Mesenchymal stem cell (in vitro differentiated cells and primary cell): ENCODE data around the gene DUSP8.

Experiments used
- DNase-seq: peaks from one replicate; pipeline ENCODE4 v3.0.0-alpha.2; 2013
- H2AFZ ChIP-seq: one replicate; pipeline ENCODE4 v1.6.1; 2013; ENCODE audit warnings: low read depth, mild to moderate bottlenecking, control low read depth, inconsistent platforms, low read length, moderate library complexity
- H2AK5ac ChIP-seq: 2 replicates; pipeline ENCODE4 v1.6.1; 2013; ENCODE audit warnings: low read length, moderate library complexity, mild to moderate bottlenecking, inconsistent platforms; ENCODE audit not compliant: severe bottlenecking
- H2BK120ac ChIP-seq: one replicate; pipeline ENCODE4 v1.6.1; 2013; ENCODE audit warnings: low read depth, mild to moderate bottlenecking, inconsistent platforms, low read length, moderate library complexity
- H2BK12ac ChIP-seq, 2 experiments: one replicate each; pipeline ENCODE4 v1.6.1; 2013; ENCODE audit warnings: inconsistent platforms in 2 of 2, low read length in 2 of 2, mild to moderate bottlenecking in 2 of 2, moderate library complexity in 2 of 2, control low read depth in 1 of 2
- H2BK15ac ChIP-seq: one replicate; pipeline ENCODE4 v1.6.1; 2013; ENCODE audit warnings: mild to moderate bottlenecking, low read depth, inconsistent platforms; ENCODE audit not compliant: poor library complexity, severe bottlenecking
- H2BK5ac ChIP-seq: 2 replicates; pipeline ENCODE4 v1.6.1; 2013; ENCODE audit warnings: low read depth, mild to moderate bottlenecking, low read length, control low read depth, inconsistent platforms; ENCODE audit not compliant: poor library complexity, severe bottlenecking
- H3K14ac ChIP-seq, 2 experiments: one replicate each; pipeline ENCODE4 v1.6.1; 2013; ENCODE audit warnings: inconsistent platforms in 2 of 2, low read length in 2 of 2, control low read depth in 1 of 2, mild to moderate bottlenecking in 1 of 2, moderate library complexity in 1 of 2
- H3K18ac ChIP-seq, 2 experiments: one replicate each; pipeline ENCODE4 v1.6.1; 2013; ENCODE audit warnings: inconsistent platforms in 2 of 2, low read length in 2 of 2, control low read depth in 1 of 2, low read depth in 1 of 2, mild to moderate bottlenecking in 1 of 2
- H3K23ac ChIP-seq, 2 experiments: one replicate each; pipeline ENCODE4 v1.6.1; 2013; ENCODE audit warnings: inconsistent platforms in 2 of 2, low read length in 2 of 2, mild to moderate bottlenecking in 2 of 2, moderate library complexity in 2 of 2, control low read depth in 1 of 2
- H3K27ac ChIP-seq: 2 replicates; pipeline ENCODE4 v1.5.1; 2013; ENCODE audit warnings: mild to moderate bottlenecking, moderate library complexity, low read length, control low read depth, inconsistent platforms; ENCODE audit not compliant: poor library complexity, severe bottlenecking
- H3K27me3 ChIP-seq, 2 experiments: 2 replicates each; pipeline versions ENCODE4 v1.6.1 to v1.7.0; 2013; ENCODE audit warnings: low read length in 2 of 2, mild to moderate bottlenecking in 2 of 2, moderate library complexity in 2 of 2, control low read depth in 1 of 2, inconsistent platforms in 1 of 2; ENCODE audit not compliant: control insufficient read depth in 1 of 2, insufficient read depth in 1 of 2
- H3K36me3 ChIP-seq, 2 experiments: 2 replicates each; pipeline versions ENCODE4 v1.6.1 to v1.7.0; 2013; ENCODE audit warnings: low read length in 2 of 2, control low read depth in 1 of 2, inconsistent platforms in 1 of 2, low read depth in 1 of 2, mild to moderate bottlenecking in 1 of 2; ENCODE audit not compliant: insufficient read depth in 2 of 2, control insufficient read depth in 1 of 2
- H3K4ac ChIP-seq, 2 experiments: one replicate each; pipeline ENCODE4 v1.6.1; 2013; ENCODE audit warnings: inconsistent platforms in 2 of 2, low read length in 2 of 2, mild to moderate bottlenecking in 2 of 2, moderate library complexity in 2 of 2, control low read depth in 1 of 2, low read depth in 1 of 2
- H3K4me1 ChIP-seq: 2 replicates; pipeline ENCODE4 v1.6.1; 2013; ENCODE audit warnings: low read depth, low read length, control low read depth; ENCODE audit not compliant: control insufficient read depth, insufficient read depth
- H3K4me2 ChIP-seq: 2 replicates; pipeline ENCODE4 v1.6.1; 2013; ENCODE audit warnings: low read length, mild to moderate bottlenecking, inconsistent platforms; ENCODE audit not compliant: poor library complexity, severe bottlenecking
- H3K4me3 ChIP-seq, 2 experiments: 2 replicates each; pipeline versions ENCODE4 v1.5.1 to v1.7.0; 2013; ENCODE audit warnings: low read length in 2 of 2, mild to moderate bottlenecking in 2 of 2, control low read depth in 1 of 2, low read depth in 1 of 2; ENCODE audit not compliant: insufficient read depth in 1 of 2
- H3K79me1 ChIP-seq: replicated peaks from 2 replicates; pipeline ENCODE4 v1.6.1; 2013; ENCODE audit warnings: mild to moderate bottlenecking, control low read depth, low read length, inconsistent platforms; ENCODE audit not compliant: poor library complexity, severe bottlenecking
- H3K9ac ChIP-seq: 2 replicates; pipeline ENCODE4 v1.7.0; 2013; ENCODE audit warnings: mild to moderate bottlenecking, low read length, moderate library complexity
- H3K9me3 ChIP-seq: 2 replicates; pipeline ENCODE4 v1.7.0; 2013; ENCODE audit warnings: mild to moderate bottlenecking, low read length; ENCODE audit not compliant: control insufficient read depth
- H4K8ac ChIP-seq: one replicate; pipeline ENCODE4 v1.6.1; 2013; ENCODE audit warnings: inconsistent platforms, mild to moderate bottlenecking, low read length, moderate library complexity
- H4K91ac ChIP-seq: one replicate; pipeline ENCODE4 v1.6.1; 2013; ENCODE audit warnings: mild to moderate bottlenecking, low read length, inconsistent platforms
- WGBS: methylation state at CpG from one replicate; pipeline ENCODE4 v1.1.7; 2013; ENCODE audit warnings: mixed read lengths; 5-methylcytosine and 5-hydroxymethylcytosine counted together

The DUSP8 gene

DNA sequence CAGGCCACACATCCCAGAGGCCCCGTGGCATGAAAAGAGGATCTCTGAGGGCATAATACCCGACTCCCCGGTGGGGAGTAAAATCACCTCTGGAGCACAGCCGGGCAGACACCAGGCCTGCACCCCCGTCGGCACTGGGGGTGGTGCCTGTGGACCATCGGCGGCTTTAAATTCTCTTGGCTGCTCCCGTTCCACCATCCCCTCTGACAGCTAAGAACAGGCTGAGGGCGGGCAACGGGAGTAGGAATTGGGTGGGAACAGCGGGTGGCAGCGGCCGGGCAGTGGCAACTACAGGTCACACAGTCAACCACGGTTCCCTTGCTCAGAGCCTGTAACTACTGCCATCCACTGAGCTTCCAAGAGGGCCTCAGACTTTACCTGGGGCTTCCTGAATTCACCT, 45.3 kb downstream of the DUSP8 start:
- H2BK120ac ChIP-seq: no peak overlapping the region
- H3K9ac ChIP-seq: no peak overlapping the region
- WGBS: 94% methylated on average over 13 of the region's 15 CpGs

DNA sequence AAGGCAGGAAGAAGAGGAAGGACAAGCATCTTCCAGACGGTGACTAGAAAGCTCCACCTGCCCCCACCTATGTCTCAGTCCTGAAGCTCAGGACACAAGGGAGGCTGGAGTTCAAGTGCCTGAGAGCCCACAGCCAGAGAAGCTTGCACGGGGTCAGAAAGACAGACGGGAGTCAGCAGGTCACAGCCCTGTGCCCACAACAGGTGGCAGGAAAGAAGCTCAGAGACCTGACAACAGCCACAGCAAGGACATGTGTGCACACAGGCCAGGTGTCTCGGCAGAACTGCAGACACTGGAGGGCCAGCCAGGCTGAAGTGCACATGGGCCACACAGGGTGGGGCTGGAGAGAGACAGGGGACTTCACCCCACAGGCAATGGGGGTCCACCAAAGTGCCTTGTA, 48.3 kb downstream of the DUSP8 start:
- Histone ChIP-seq H3K36me3 (peaks cover 0 to 33% of the 10 kb centered on the region in 2 experiments), H3K4me3 (no peak overlapping the region), H4K8ac (no peak overlapping the region), H3K14ac (no peak overlapping the region), H3K9ac (no peak overlapping the region), H2BK12ac (no peak overlapping the region), H3K27ac (no peak overlapping the region), H2BK15ac (no peak overlapping the region), H3K4me2 (no peak overlapping the region), H3K9me3 (no peaks in the 10 kb centered on the region), H3K79me1 (peaks cover 63% of the 10 kb centered on the region), H2AFZ (no peak overlapping the region), H3K4me1 (peaks cover 8% of the 10 kb centered on the region), H2AK5ac (no peak overlapping the region), H2BK5ac (no peak overlapping the region), H3K18ac (no peak overlapping the region), H3K23ac (no peak overlapping the region), H3K27me3 (no peaks in the 10 kb centered on the region), H2BK120ac (no peak overlapping the region), H3K4ac (no peak overlapping the region), H4K91ac (no peak overlapping the region)
- WGBS: 97% methylated on average over 4 of the region's 4 CpGs
- no peak for DNase-seq

More for the DNA sequence above, 45.3 kb downstream of the DUSP8 start:
- H2AFZ ChIP-seq: no peak overlapping the region
- no peaks in the 10 kb centered on the region for H3K9me3 ChIP-seq
- H2AK5ac ChIP-seq: no peak overlapping the region
- H4K91ac ChIP-seq: no peak overlapping the region
- H3K27me3 ChIP-seq: no peaks in the 10 kb centered on the region
- H2BK5ac ChIP-seq: no peak overlapping the region
- peaks cover 0 to 30% of the 10 kb centered on the region in 2 experiments for H3K36me3 ChIP-seq
- no peak overlapping the region for H3K18ac ChIP-seq
- H4K8ac ChIP-seq: no peak overlapping the region
- DNase-seq: no peak
- no peak overlapping the region for H3K4me2 ChIP-seq
- H3K14ac ChIP-seq: no peak overlapping the region
- H2BK12ac ChIP-seq: no peak overlapping the region
- H3K4ac ChIP-seq: no peak overlapping the region
- peaks cover 6% of the 10 kb centered on the region for H3K4me1 ChIP-seq
- no peak overlapping the region for H3K4me3 ChIP-seq
- H3K23ac ChIP-seq: peak overlapping the region in 1 of 2 experiments; percentile 53
- H3K79me1 ChIP-seq: peaks cover 67% of the 10 kb centered on the region
- H3K27ac ChIP-seq: no peak overlapping the region
- no peak overlapping the region for H2BK15ac ChIP-seq

DNA sequence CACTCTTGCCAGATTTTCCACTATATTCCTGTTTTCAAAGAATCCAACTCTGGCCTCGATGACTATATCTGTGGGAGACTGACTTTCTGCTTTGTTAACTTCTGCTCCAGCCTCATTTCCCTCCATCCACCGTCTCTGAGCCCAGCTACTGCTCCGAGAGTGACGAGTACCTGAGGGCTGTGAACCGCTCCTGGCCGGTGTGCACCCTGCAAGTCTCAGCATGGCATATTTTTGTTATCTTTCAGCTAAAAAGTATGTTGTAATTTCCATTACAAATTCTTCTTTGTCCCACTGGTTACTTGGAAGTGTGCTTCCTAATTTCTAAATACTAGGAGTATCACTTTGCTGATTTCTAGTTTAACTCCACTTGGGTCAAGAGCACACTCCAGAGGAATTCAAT, 49.0 kb downstream of the DUSP8 start:
- Histone ChIP-seq H2BK15ac (no peak overlapping the region), H2BK5ac (no peak overlapping the region), H3K79me1 (peaks cover 62% of the 10 kb centered on the region), H3K9me3 (no peaks in the 10 kb centered on the region), H4K91ac (no peak overlapping the region), H3K4me1 (peaks cover 7% of the 10 kb centered on the region), H2BK12ac (no peak overlapping the region), H2AFZ (no peak overlapping the region), H3K9ac (no peak overlapping the region), H3K4me3 (no peak overlapping the region), H3K27ac (no peak overlapping the region), H3K4ac (no peak overlapping the region), H3K27me3 (no peaks in the 10 kb centered on the region), H3K36me3 (peaks cover 0 to 29% of the 10 kb centered on the region in 2 experiments), H2AK5ac (no peak overlapping the region), H3K4me2 (no peak overlapping the region), H4K8ac (no peak overlapping the region), H3K23ac (no peak overlapping the region), H2BK120ac (no peak overlapping the region), H3K14ac (no peak overlapping the region), H3K18ac (no peak overlapping the region)
- no peak for DNase-seq
- WGBS: 95% methylated on average over 2 of the region's 6 CpGs

DNA sequence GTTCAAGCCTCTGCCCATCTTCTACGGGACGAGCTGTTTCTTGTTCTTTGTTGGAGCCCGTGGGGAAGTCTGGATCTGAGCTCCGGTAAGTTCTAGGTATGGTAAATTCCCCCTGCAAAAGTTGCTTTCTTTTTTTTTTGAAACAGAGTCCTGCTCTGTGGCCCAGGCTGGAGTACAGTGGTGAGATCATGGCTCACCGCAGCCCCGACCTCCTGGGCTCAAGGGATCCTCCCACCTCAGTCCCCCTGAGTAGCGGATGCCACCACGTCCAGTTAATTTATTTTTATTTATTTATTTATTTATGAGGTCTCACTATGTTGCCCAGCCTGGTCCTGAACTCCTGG, 50.0 kb downstream of the DUSP8 start:
- Histone ChIP-seq H4K91ac (no peak overlapping the region), H3K14ac (no peak overlapping the region), H3K9me3 (no peaks in the 10 kb centered on the region), H2BK5ac (no peak overlapping the region), H3K27me3 (no peaks in the 10 kb centered on the region), H3K23ac (no peak overlapping the region), H3K27ac (no peak overlapping the region), H3K36me3 (peaks cover 0 to 27% of the 10 kb centered on the region in 2 experiments), H3K18ac (no peak overlapping the region), H3K4me1 (peaks cover 13% of the 10 kb centered on the region), H3K79me1 (peaks cover 65% of the 10 kb centered on the region), H4K8ac (no peak overlapping the region), H3K4me3 (no peak overlapping the region), H2AFZ (no peak overlapping the region), H3K4ac (no peak overlapping the region), H2BK12ac (no peak overlapping the region), H2BK120ac (no peak overlapping the region), H2AK5ac (no peak overlapping the region), H3K9ac (no peak overlapping the region), H3K4me2 (no peak overlapping the region), H2BK15ac (no peak overlapping the region)
- 99% methylated on average over 6 of the region's 8 CpGs for WGBS
- no peak for DNase-seq
